RWPE2 (cell line): ENCODE data around the gene SNAP47.
A peak's percentile ranks its signal among the peaks of the same experiment; 100 is the strongest.

Experiments used
- ATAC-seq: fragments of 200-7000 bp; cut with Tn5 transposase; 3 replicates; pipeline ENCODE4 v1.9.1; 2021; ENCODE audit warnings: low read depth
- DNase-seq: peaks from one replicate; pipeline ENCODE4 v3.0.0-alpha.2; 2020; ENCODE audit warnings: low spot score
- H3K27ac ChIP-seq: fragments of 450-650 bp; 2 replicates; pipeline ENCODE4 v1.5.1; 2017; ENCODE audit warnings: mild to moderate bottlenecking; ENCODE audit not compliant: poor library complexity, severe bottlenecking
- H3K27me3 ChIP-seq: fragments of 250-450 bp; sonication (Bioruptor Pico); 2 replicates; pipeline ENCODE4 v1.5.1; 2021; ENCODE audit warnings: mild to moderate bottlenecking, moderate library complexity; ENCODE audit not compliant: insufficient read depth, poor library complexity, severe bottlenecking
- H3K36me3 ChIP-seq: fragments of 250-450 bp; sonication (Bioruptor Pico); 2 replicates; pipeline ENCODE4 v1.5.1; 2020; ENCODE audit warnings: low read depth, mild to moderate bottlenecking, moderate library complexity
- H3K4me1 ChIP-seq: fragments of 250-450 bp; sonication (Bioruptor Pico); 2 replicates; pipeline ENCODE4 v1.5.1; 2021; ENCODE audit warnings: mild to moderate bottlenecking, moderate library complexity; ENCODE audit not compliant: insufficient read depth, poor library complexity, severe bottlenecking
- H3K4me3 ChIP-seq: fragments of 250-450 bp; sonication (Bioruptor Pico); 2 replicates; pipeline ENCODE4 v1.5.1; 2021; ENCODE audit warnings: mild to moderate bottlenecking, moderate library complexity; ENCODE audit not compliant: severe bottlenecking
- H3K9me3 ChIP-seq: fragments of 250-450 bp; sonication (Bioruptor Pico); 2 replicates; pipeline ENCODE4 v1.5.1; 2021; ENCODE audit warnings: mild to moderate bottlenecking, moderate library complexity; ENCODE audit not compliant: severe bottlenecking
- TF ChIP-seq, protein P1 (sequence below): fragments of 450-650 bp; IDR thresholded peaks from one replicate; pipeline ENCODE4 v1.5.1; 2017; ENCODE audit warnings: mild to moderate bottlenecking, moderate library complexity; ENCODE audit not compliant: poor library complexity, severe bottlenecking

SNAP47 gene

DNA sequence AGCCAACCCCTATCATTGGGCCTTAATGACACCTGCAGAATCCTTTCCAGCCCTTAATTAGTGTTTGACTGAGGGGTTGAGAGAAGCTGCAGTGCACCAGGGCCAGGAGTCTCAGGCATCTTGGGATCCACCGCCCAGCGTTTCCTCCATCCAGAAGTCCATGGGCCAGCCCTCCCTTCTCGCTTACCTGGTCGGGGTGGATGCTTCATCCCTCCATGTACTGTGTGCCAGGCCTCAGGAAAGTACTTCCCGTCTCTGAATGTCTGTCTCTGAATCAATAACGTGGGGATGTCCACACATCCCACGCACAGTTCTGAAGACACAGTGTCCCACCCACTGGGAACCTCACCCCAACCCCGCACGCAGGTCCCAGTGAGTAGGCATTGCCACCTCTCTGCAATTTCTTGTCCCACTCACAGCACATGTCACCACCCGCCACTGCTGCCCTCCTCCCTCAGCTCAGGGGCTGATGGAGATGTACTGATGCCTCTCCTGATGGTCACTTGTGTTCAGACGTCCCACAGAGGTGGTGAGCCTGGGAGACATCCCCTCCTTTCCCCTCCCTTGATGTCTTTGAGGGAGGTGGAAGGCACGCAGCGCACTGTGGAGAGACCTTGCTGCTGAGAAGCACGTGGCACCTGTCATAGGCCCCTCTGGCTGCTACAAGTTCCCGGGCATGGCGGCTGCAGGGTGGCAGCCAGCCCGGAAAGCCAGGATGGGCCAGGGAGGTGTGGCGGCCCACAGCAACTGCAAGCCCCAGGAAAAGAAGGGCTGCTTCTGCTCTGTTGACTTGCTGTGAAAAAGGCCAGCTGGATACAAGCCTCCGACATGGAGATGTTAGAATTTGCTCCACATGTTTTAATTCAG, 50.8 kb downstream of the SNAP47 start:
- ATAC-seq (no peak), DNase-seq (no peak)
- H3K36me3 ChIP-seq: no peaks in the 10 kb centered on the region
- no peak overlapping the region for H3K4me3 ChIP-seq
- TF ChIP-seq, protein P1, sequence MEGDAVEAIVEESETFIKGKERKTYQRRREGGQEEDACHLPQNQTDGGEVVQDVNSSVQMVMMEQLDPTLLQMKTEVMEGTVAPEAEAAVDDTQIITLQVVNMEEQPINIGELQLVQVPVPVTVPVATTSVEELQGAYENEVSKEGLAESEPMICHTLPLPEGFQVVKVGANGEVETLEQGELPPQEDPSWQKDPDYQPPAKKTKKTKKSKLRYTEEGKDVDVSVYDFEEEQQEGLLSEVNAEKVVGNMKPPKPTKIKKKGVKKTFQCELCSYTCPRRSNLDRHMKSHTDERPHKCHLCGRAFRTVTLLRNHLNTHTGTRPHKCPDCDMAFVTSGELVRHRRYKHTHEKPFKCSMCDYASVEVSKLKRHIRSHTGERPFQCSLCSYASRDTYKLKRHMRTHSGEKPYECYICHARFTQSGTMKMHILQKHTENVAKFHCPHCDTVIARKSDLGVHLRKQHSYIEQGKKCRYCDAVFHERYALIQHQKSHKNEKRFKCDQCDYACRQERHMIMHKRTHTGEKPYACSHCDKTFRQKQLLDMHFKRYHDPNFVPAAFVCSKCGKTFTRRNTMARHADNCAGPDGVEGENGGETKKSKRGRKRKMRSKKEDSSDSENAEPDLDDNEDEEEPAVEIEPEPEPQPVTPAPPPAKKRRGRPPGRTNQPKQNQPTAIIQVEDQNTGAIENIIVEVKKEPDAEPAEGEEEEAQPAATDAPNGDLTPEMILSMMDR: no peak
- H3K27me3 ChIP-seq: no peaks in the 10 kb centered on the region
- no peaks in the 10 kb centered on the region for H3K4me1 ChIP-seq
- no peaks in the 10 kb centered on the region for H3K9me3 ChIP-seq
- H3K27ac ChIP-seq: no peak overlapping the region

DNA sequence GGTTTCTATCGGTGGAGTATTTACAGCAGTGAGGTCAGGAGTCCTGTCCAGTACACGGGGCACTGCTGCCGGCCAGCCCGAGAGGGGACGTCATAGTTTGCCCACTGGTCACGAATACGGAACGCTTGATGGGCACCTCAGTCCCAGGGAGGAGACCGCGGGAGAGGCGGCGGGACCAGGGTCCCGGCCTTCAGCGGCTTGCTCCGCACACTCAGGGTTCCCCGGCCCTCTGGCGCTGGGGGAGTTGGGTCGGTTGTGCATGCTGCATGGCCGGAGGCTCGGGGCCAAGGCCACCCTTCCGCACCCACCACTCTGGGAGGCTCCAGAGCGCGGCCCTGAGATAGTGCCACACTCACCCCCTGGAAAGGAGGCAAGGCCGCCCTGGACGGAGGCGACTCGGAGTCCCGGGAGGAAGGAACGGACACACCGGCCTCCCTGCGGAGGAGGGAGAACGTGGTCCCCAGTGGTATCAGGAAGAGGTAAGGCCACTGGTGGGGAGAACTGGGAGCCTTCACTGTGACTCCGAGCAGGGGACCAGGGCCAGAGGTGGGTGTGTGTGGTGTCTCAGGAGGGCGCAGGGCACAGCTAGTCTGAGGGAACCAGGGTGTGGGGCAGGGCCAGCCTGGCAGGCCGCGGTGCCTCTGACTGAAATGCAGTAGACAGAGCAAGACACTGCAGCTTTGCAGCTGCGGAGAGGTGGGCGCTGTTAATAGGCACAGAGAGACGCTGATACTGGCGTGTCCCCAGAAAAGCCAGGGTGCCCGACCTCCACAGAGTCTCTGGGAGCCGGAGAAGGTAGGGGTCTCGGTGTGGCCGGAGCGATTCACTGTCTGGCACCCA, 51.7 kb downstream of the SNAP47 start:
- H3K27ac ChIP-seq: no peak overlapping the region

DNA sequence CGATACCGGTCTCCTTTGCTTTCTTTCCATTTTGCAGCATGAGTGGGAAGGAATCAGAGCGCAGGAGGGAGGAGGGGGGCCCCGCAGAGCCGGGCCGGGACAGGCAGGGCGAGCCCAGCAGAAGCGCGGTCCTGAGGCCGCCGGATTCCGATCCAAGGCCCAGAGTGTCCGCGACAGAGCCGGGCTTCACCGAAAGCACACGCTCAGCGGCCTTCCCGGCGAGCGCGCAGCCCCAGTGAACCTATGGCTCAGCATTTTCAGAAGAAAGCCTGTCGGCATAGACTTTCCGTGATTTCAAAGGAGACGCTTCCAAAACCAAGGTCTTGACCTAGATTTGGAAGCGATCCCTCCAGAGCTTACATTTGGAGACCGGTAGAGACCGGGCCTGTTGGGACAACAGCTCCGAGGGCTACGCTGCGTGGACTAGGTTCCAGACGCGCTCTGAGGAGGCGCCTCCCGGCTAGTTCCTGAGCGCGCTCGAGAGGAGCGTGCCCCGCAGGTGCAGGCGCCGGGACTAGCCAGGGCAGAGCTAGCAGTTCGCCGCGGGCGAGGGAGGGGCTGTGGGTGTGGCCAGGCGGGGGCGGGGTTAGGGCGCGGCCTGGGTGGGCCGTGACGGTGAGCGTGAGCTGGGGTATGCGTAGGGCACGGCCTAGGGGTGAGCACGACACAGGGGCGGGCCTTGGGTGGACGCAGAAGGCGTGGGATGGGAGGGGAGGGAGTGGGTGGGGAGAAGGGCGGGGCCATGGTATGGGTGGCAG, 52.5 kb downstream of the SNAP47 start:
- peak; percentile 87 for ATAC-seq
- H3K9me3 ChIP-seq: no peaks in the 10 kb centered on the region
- no peaks in the 10 kb centered on the region for H3K27me3 ChIP-seq
- TF ChIP-seq, protein P1: no peak
- DNase-seq: peak; percentile 84
- peak overlapping the region; percentile 27 for H3K4me3 ChIP-seq
- H3K36me3 ChIP-seq: no peaks in the 10 kb centered on the region
- H3K4me1 ChIP-seq: no peaks in the 10 kb centered on the region
- no peak overlapping the region for H3K27ac ChIP-seq

More for the DNA sequence above, 51.7 kb downstream of the SNAP47 start:
- Histone ChIP-seq H3K27me3 (no peaks in the 10 kb centered on the region), H3K36me3 (no peaks in the 10 kb centered on the region), H3K4me3 (peak overlapping the region; percentile 27), H3K4me1 (no peaks in the 10 kb centered on the region), H3K9me3 (no peaks in the 10 kb centered on the region)
- TF ChIP-seq, protein P1: no peak
- DNase-seq: no peak
- no peak for ATAC-seq

DNA sequence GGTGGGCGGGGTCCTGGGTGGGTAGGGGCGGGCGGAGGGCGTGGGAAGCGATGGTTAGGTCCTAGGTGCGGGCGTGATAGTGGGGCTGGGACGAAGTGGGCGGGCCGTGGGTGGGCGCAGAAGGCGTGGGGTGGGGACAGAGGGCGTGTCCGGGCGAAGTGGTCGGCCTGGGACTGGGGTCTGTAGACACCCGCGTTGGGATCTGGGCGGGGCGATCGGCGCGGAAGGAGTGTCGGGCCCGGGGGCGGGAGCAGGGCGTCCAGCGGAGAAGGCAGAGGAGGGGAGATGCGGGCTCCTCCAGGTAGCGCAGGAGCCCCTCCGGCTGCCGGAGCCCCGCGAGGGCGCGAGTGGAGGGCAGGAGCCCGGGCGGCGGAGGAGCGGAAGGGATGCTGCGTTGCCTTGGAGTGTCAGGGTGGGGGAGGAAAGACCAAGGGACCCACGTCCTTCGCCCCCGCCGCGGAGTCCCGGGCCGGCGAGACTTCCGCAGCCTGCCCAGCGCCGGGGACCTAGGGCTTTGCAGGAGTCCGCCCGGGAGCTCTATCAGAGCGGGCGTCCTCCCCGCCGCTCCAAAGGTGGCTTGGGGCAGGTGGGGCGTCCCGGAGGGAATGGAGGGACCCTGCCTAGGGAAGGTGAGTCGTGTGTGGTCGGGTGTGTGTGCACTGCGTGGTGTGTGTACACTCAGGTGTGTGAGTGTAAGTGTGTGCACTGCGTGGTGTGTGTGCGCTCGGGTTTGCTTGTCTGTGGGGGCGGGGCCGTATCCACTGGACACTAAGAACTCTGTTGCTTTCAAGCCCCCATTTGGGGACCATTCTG, 53.2 kb downstream of the SNAP47 start:
- DNase-seq (peak; percentile 56), ATAC-seq (peak; percentile 79)
- Histone ChIP-seq H3K27me3 (no peaks in the 10 kb centered on the region), H3K27ac (no peak overlapping the region), H3K9me3 (no peaks in the 10 kb centered on the region), H3K4me3 (peak overlapping the region; percentile 38), H3K36me3 (no peaks in the 10 kb centered on the region), H3K4me1 (no peaks in the 10 kb centered on the region)
- TF ChIP-seq, protein P1: no peak
